HG03139 (cell line): Measurements from ENCODE around the gene DLAT.
"Not testable (repeated sequence)": the region's sequence is repeated elsewhere in the genome, so short reads cannot be mapped to it uniquely, and the experiment has no call there.

Experiments
- ATAC-seq: cut with Tn5 transposase; IDR thresholded peaks from one replicate; pipeline ENCODE4 v1.9.1; 2021; ENCODE audit not compliant: unreplicated experiment

The DLAT gene

GRCh38 chr11:112004389-112004788 is 20.8 kb upstream of the DLAT start:
- ATAC-seq, result no peak

DNA sequence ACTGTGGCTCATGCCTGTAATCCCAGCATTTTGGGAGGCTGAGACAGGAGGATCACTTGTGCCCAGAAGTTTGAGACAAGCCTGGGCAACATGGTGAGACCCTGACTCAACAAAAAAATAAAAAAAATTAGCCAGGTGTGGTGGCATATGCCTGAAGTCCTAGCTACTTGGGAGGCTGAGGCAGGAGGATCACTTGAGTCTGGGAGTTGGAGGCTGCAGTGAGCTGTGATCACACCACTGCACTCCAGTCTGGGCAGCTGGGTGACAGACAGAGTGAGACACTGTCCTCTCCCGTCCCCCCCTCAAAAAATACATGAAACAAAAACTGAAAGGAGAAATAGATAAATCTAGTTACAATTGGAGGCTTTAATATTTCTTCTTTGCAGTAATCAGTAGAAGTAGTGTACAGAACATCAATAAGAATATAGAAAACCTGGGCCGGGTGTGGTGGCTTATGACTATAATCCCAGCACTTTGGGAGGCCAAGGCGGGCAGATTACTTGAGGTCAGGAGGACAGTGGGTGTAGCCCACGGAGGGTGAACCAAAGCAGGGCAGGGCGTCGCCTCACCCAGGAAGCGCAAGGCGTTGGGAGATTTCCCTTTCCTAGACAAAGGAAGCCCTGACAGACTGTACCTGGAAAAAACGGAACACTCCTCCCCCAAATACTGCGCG is 19.6 kb upstream of the DLAT start:
- no peak for ATAC-seq

- ATAC-seq, result not testable (repeated sequence)
Observed at GRCh38 chr11:112006095-112006441, 19.1 kb upstream of the DLAT start.

DNA sequence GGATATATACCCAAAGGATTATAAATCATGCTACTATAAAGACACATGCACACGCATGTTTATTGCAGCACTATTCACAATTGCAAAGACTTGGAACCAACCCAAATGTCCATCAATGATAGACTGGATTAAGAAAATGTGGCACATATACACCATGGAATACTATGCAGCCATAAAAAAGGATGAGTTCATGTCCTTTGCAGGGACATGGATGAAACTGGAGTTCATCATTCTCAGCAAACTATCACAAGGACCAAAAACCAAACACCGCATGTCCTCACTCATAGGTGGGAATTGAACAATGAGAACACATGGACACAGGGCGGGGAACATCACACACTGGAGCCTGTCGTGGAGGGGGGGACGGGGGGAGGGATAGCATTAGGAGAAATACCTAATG is 13.8 kb upstream of the DLAT start:
- ATAC-seq, result not testable (repeated sequence)

- no peak for ATAC-seq
Observed at GRCh38 chr11:112012874-112013273, 12.3 kb upstream of the DLAT start.

DNA sequence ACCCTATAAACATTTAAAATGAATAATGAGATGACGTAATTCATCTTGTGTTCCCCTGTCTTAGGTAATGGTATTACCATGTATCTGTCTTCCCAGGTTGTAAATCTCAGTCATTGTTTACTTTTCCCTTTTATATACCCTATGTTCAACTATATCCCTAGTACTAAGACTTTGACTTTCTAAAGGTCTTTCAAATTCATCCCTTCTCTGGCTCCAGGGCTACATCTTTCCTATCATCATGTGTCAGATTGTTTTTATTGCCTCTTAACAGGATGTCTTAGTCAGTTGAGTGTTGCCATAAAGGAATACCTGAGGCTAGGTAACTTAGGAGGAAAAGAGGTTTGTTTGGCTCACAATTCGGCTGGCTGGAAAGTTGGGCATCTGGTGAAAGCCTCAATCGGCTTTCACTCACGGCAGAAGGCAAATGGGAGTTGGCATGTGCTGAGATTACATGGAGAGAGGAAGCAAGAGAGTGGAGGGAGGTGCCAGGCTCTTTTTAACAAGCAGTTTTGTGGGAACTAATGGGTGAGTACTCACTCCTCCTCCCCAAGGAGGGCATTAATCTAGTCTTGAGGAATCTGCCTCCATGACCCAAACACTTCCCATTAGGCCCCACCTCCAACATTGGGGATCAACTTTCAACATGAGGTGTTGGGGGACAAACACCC is 11.6 kb upstream of the DLAT start:
- ATAC-seq, result no peak

DNA sequence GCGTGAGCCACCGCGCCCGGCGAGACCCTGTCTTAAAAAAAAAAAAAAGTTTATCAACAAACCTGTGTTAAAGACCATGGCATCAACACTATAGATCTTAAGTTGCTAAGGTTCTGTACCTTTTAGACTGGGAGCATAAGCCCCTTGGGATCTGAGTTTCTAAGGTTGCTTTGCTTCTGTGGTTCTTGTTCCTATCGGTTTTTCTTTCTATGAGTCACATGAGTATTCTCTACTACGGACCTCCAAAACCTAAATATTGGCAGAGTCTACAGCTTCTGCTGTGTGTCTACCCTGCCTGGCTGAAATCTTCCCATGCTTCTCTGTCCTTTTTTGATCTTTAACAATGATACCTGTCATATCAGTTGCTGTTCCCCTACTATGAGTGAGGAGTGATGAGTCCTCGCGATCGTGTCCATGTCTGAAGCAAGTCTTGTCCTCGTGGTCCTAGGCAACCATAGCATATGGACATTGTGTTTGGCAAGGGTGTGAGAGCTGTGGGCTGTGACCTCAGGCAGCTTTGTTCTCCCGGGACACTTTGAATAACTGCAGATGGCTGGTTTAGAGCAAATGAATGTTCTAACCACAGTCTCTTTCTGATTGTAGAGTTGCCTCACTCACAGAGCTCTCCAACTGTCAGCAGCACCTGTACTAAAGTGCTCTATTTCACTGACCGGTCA is 9.0 kb upstream of the DLAT start:
- ATAC-seq, result peak; percentile 81

DNA sequence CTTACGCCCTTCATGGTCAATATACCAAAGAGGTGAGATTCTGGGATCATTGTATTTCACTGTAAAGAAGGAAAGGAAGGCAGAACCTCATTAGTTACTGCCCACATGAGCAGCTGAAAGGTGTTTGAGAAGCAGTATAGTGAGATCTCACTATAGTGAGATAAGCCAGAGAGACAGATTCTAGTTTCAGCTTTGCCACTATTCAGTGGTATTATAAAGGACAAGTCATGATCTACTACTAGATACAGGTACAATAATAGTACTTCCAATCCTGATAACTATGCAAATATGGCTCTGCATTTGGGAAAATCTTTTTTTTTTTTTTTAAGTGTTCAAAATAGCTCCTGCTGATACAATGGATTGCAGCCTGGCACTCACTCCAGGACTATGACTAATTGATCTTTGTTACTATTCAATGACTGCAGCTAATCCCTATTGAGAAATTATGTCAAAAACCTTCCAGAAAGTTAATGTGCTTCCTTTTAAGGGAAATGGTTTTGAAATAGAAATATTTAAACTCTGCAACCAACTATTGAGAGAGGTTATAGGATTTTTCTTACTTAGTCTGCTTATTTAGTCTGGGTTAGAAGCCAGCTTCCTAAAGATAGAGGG is 8.3 kb upstream of the DLAT start:
- ATAC-seq, result peak; percentile 20

DNA sequence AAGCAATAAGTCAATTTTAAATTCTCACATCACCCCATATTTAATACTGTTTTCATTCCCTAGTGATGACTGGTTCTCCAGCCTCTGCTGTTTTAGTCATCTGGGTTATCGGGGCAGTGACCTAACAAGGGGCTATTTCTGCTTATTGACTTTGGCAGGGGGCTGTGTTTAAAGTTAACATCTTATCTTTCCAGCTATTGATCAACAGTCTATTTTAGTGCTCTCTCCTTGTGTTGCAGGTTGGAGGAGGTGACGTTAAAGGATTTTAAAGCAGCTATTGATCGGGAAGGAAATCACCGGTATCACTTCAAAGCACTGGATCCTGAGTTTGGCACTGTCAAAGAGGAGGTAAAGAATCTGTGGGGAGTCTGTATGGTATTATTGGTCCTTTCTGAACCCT is 7.7 kb upstream of the DLAT start:
- no peak for ATAC-seq

- no peak for ATAC-seq
Observed at GRCh38 chr11:112019066-112019465, 6.1 kb upstream of the DLAT start.

GRCh38 chr11:112023104-112023503 is 2.1 kb upstream of the DLAT start:
- ATAC-seq, result no peak

GRCh38 chr11:112024178-112024772 is 933 bp upstream of the DLAT start:
- ATAC-seq, result peak; percentile 3

DNA sequence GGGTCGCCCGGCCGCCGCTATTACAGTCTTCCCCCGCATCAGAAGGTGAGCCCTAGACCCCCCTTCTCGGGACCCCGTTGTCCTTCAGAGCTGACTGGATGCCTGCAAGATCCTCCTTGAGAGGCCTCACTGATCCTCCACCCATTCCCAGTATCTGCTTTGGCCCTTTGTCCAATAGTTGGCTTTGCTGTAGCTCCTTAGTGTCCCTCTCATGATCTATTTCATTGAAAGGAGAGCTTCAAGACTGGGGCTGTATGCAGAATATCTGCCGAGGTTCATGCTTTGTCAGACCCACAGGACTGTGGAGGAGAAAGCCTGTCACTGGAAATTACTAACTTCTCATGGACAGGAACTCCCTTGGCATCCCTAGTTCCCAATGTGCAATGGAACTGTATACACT is 499 bp downstream of the DLAT start:
- no peak for ATAC-seq

DNA sequence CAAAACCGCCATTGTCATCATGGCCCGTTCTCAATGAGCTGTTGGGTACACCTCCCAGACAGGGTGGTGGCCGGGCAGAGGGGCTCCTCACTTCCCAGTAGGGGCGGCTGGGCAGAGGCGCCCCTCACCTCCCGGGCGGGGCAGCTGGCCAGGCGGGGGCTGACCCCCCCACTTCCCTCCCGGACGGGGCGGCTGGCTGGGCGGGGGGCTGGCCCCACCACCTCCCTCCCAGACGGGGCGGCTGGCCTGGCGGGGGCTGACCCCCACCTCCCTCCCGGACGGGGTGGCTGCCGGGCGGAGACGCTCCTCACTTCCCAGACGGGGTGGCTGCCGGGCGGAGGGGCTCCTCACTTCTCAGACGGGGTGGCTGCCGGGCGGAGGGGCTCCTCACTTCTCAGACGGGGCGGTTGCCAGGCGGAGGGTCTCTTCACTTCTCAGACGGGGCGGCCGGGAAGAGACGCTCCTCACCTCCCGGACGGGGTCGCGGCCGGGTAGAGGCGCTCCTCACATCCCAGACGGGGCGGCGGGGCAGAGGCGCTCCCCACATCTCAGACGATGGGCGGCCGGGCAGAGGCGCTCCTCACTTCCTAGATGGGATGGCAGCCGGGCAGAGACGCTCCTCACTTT is 1.7 kb downstream of the DLAT start:
- ATAC-seq, result not testable (repeated sequence)

GRCh38 chr11:112029460-112029859 is 4.3 kb downstream of the DLAT start:
- ATAC-seq, result no peak

- no peak for ATAC-seq
Observed at GRCh38 chr11:112033902-112034301, 8.7 kb downstream of the DLAT start.

DNA sequence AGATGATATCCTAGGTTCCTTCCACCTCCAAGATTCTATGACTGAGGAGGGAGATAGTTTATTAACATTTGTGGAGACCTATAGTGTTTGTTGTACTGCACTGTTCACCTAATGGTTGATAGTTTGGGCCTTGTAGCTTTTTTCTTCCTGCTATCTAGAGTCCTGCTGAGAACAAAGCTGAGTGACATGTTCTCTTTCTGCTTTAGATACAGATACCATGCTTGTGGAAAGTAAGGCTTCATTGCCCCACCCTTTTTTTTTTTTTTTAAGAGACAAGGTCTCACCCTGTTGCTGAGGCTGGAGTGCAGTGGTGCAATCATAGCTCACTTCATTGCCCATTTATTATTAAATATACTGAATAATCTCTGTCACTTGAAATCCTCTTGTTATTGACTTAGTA is 12.3 kb downstream of the DLAT start:
- no peak for ATAC-seq

- ATAC-seq, result no peak
Observed at GRCh38 chr11:112042161-112042960, 17.2 kb downstream of the DLAT start.

DNA sequence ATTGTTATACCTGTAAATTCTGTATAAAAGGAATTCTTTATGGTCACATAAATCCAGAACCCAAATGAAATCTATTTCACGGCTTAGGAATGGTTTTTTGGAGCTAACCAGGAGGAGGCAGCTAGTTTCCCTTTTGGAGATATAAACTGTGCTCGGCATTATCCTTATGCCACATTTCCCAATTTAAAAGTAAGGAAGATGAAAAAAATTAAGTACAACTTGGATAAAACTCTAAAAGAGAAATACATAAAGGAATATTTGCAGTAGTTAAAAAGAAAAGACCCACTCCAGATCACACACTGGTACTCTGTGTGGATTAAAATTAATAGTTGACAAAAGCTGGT is 17.7 kb downstream of the DLAT start:
- no peak for ATAC-seq

DNA sequence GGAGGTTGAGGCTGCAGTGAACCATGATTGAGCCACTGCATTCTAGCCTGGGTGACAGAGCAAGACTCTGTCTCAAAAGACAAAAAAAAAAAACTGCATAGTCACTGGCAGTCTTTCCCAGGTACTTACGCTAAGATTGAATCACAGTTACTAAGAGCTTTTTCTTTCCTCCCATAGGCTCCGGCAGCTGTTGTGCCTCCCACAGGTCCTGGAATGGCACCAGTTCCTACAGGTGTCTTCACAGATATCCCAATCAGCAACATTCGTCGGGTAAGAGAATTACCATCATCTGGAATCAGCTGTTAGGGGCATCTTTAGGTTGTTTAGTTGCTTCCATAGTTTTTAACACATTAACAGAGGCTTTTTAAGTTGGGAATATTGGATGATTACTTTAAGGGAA is 19.8 kb downstream of the DLAT start:
- ATAC-seq, result no peak
